ENCODE results near the gene TBC1D22A. TPM values are rescaled to one million over a fixed set of nuclear protein-coding genes. Genes with fewer than 3 reads are reported as not detected.
A peak's percentile ranks its signal among the peaks of the same experiment; 100 is the strongest.
"Not testable (repeated sequence)": the region's sequence is repeated elsewhere in the genome, so short reads cannot be mapped to it uniquely, and the experiment has no call there.

The TBC1D22A gene
- polyA plus RNA-seq, 4 donors: 17.7 to 26.4 (median 21.0) TPM

DNA sequence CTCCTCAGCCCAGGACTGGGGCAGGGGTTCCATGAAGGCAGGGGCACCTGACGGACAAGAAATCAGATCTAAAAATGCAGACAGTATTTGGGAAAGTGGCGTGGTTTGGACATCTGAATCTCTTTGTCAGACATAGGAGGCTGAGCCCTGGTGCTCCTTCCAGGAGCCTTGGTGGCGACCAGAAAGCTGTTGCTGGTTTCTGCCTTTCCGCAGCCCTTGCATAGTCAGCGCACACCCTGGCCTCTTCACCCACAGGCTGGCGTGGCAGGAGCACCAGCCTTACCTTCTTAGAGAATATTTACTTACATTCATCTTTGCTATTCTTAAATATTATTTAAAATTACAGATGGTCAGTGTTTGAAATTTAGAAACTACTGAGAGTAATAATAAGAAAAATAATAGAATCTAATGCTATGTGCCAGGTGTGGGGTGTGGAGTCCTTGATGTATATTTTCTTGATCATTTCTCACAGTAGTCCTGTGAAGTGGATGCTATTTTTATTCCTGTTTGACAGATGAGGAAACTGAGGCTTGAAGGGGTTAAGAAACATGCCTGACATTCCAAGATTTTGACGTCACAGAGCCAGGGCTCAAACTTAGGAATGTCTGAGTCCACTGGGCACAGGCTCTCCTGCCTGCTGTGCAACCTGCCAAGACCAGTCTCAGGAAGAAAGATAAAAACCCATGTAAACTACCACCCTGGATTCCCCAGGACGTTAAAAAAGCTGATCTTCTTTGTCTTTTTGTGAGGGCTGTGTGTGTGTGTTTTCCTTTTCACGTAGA, 51.6 kb downstream of the TBC1D22A start:
- Histone ChIP-seq H3K27me3 (ENCODE audit: control insufficient read depth in 3 of 3, insufficient read depth in 3 of 3, low read length in 3 of 3) (no peaks in the 10 kb centered on the region), H3K27ac (ENCODE audit: low read depth in 1 of 3, low read length in 2 of 3) (peak overlapping the region in 2 of 3 donors; percentile 50 to 76), H3K4me1 (ENCODE audit: control insufficient read depth in 3 of 3, insufficient read depth in 2 of 3, low read depth in 1 of 3, low read length in 2 of 3) (peaks cover 0 to 18% (median 0%) of the 10 kb centered on the region in 3 donors), H3K4me3 (ENCODE audit: low read depth in 1 of 3, low read length in 3 of 3) (no peak overlapping the region), H3K9me3 (ENCODE audit: control insufficient read depth in 2 of 2, insufficient read depth in 1 of 2, low read depth in 1 of 2, low read length in 1 of 2) (no peaks in the 10 kb centered on the region), H3K36me3 (ENCODE audit: control insufficient read depth in 3 of 3, insufficient read depth in 2 of 3, low read depth in 1 of 3, low read length in 3 of 3) (peaks cover 0 to 23% (median 5%) of the 10 kb centered on the region in 3 donors)
- FAIRE-seq (no peak), DNase-seq (peak in 1 of 2 donors; percentile 51)
- 74 to 85% (median 78%) methylated on average over 9 of the region's 9 CpGs for WGBS, 3 donors

DNA sequence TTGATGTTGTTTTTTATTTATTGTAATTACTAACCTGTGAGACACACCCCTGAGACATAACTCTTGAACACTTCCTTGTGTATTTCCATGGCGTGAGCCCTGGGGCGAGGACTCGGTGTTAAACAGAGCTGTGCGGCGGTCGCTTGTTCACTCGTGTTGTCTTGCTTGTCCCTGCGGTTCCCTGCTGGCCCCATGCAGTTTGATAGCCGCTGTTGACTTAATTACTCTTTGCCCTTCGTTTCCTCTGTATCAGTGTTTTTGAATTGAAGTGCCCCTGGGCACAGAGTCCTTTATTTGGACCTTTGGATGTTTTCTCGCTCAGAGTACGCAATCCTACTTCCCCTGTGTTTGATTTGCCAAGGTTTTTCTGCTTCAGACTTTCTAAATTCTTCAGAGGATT, 52.7 kb downstream of the TBC1D22A start:
- DNase-seq: peak; percentile 80 to 96
- peaks cover 0 to 18% (median 0%) of the 10 kb centered on the region in 3 donors for H3K4me1 ChIP-seq (ENCODE audit: control insufficient read depth in 3 of 3, insufficient read depth in 2 of 3, low read depth in 1 of 3, low read length in 2 of 3)
- WGBS, 3 donors: 19 to 68% (median 42%) methylated on average over 12 of the region's 12 CpGs
- H3K27ac ChIP-seq (ENCODE audit: low read depth in 1 of 3, low read length in 2 of 3): peak overlapping the region; percentile 52 to 78 (median 76)
- no peaks in the 10 kb centered on the region for H3K9me3 ChIP-seq (ENCODE audit: control insufficient read depth in 2 of 2, insufficient read depth in 1 of 2, low read depth in 1 of 2, low read length in 1 of 2)
- no peak for FAIRE-seq
- H3K27me3 ChIP-seq (ENCODE audit: control insufficient read depth in 3 of 3, insufficient read depth in 3 of 3, low read length in 3 of 3): no peaks in the 10 kb centered on the region
- H3K36me3 ChIP-seq (ENCODE audit: control insufficient read depth in 3 of 3, insufficient read depth in 2 of 3, low read depth in 1 of 3, low read length in 3 of 3): peaks cover 0 to 17% (median 2%) of the 10 kb centered on the region in 3 donors
- no peak overlapping the region for H3K4me3 ChIP-seq (ENCODE audit: low read depth in 1 of 3, low read length in 3 of 3)

DNA sequence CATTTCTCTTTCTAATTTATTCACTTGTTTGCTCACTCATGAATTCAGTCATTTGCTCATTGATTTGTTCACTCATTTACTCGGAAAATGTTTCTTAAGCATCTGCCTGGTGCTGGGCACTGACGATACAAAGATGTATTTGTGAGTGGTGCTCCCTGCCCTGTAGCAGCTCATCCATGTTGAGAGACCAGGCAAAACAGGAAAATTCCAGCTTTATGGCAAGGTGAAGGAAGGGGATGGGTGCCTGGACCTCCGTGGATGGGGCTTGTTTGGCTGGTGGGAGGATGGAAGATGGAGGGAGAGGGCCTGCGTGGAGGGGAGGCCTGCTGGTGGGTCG, 53.1 kb downstream of the TBC1D22A start:
- Histone ChIP-seq H3K4me3 (ENCODE audit: low read depth in 1 of 3, low read length in 3 of 3) (no peak overlapping the region), H3K27ac (ENCODE audit: low read depth in 1 of 3, low read length in 2 of 3) (peak overlapping the region; percentile 39 to 78 (median 76)), H3K36me3 (ENCODE audit: control insufficient read depth in 3 of 3, insufficient read depth in 2 of 3, low read depth in 1 of 3, low read length in 3 of 3) (peaks cover 0 to 17% (median 1%) of the 10 kb centered on the region in 3 donors), H3K27me3 (ENCODE audit: control insufficient read depth in 3 of 3, insufficient read depth in 3 of 3, low read length in 3 of 3) (no peaks in the 10 kb centered on the region), H3K9me3 (ENCODE audit: control insufficient read depth in 2 of 2, insufficient read depth in 1 of 2, low read depth in 1 of 2, low read length in 1 of 2) (no peaks in the 10 kb centered on the region), H3K4me1 (ENCODE audit: control insufficient read depth in 3 of 3, insufficient read depth in 2 of 3, low read depth in 1 of 3, low read length in 2 of 3) (peaks cover 0 to 18% (median 0%) of the 10 kb centered on the region in 3 donors)
- DNase-seq (no peak), FAIRE-seq (no peak)
- WGBS, 3 donors: 33 to 73% (median 61%) methylated on average over 5 of the region's 5 CpGs

DNA sequence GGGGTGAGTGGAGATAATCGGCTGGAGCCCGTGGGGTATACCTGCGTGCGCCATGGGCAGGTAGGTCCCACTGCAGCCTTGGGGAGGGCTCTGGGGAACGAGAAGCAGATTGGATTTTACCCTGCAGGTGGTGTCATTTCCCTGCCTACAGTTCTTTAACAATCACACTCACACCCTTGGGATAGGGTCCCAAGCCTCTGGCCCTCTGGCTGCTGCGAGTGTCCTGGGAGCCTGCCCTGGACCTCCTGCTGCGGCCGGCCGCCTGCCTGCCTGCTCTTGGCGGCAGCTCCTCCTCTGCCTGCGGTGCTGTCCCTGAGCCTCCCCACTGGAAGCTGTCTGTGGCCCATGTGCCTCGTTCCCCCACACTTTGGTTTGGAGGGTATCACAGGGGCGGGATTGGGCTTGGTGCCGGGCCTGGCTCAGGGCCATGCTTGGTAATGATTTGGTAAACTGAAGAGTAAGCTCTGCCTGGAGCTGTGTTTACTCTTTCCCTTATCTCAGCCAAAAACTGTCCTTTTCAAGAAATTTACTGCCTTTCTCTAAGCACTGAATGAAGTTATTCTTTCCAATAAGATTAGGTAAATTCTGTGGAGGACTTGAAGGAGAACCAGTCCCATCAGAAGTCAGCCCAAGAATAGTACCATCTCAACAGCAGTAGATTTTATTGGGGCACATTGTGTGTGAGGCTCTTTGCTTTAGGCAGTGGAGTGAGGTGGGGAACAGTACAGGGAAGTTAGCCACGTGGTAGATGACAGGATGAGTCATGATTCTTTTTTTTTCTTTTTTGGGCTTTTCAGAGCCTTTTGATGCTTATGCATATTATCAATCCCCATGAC, 53.7 kb downstream of the TBC1D22A start:
- Histone ChIP-seq H3K27ac (ENCODE audit: low read depth in 1 of 3, low read length in 2 of 3) (peak overlapping the region; percentile 39 to 78 (median 76)), H3K4me3 (ENCODE audit: low read depth in 1 of 3, low read length in 3 of 3) (no peak overlapping the region), H3K4me1 (ENCODE audit: control insufficient read depth in 3 of 3, insufficient read depth in 2 of 3, low read depth in 1 of 3, low read length in 2 of 3) (peaks cover 0 to 18% (median 0%) of the 10 kb centered on the region in 3 donors), H3K36me3 (ENCODE audit: control insufficient read depth in 3 of 3, insufficient read depth in 2 of 3, low read depth in 1 of 3, low read length in 3 of 3) (peaks cover 0 to 12% (median 0%) of the 10 kb centered on the region in 3 donors), H3K9me3 (ENCODE audit: control insufficient read depth in 2 of 2, insufficient read depth in 1 of 2, low read depth in 1 of 2, low read length in 1 of 2) (no peaks in the 10 kb centered on the region), H3K27me3 (ENCODE audit: control insufficient read depth in 3 of 3, insufficient read depth in 3 of 3, low read length in 3 of 3) (no peaks in the 10 kb centered on the region)
- FAIRE-seq: no peak
- DNase-seq: peak in 1 of 2 donors; percentile 24
- 30 to 60% (median 52%) methylated on average over 15 of the region's 15 CpGs for WGBS, 3 donors

DNA sequence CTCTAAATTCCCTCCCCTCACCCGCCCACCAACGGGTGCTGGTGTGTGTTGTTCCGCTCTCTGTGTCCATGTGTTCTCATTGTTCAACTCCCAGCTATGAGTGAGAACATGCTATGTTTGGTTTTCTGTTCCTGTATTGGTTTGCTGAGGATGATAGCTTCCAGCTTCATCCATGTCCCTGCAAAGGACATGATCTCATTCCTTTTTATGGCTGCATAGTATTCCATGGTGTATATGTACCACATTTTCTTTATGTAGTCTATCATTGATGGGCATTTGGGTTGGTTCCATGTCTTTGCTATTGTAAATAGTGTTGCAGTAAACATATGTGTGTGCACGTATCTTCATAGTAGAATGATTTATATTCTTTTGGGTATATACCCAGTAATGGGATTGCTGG, 54.9 kb downstream of the TBC1D22A start:
- 95 to 99% (median 99%) methylated on average over 4 of the region's 4 CpGs for WGBS, 3 donors
- not testable (repeated sequence) for H3K4me3 ChIP-seq (ENCODE audit: low read depth in 1 of 3, low read length in 3 of 3); H3K9me3 ChIP-seq (ENCODE audit: control insufficient read depth in 2 of 2, insufficient read depth in 1 of 2, low read depth in 1 of 2, low read length in 1 of 2); H3K27ac ChIP-seq (ENCODE audit: low read depth in 1 of 3, low read length in 2 of 3); DNase-seq; H3K27me3 ChIP-seq (ENCODE audit: control insufficient read depth in 3 of 3, insufficient read depth in 3 of 3, low read length in 3 of 3); FAIRE-seq
- Histone ChIP-seq H3K36me3 (ENCODE audit: control insufficient read depth in 3 of 3, insufficient read depth in 2 of 3, low read depth in 1 of 3, low read length in 3 of 3) (peaks cover 0 to 11% (median 0%) of the 10 kb centered on the region in 3 donors), H3K4me1 (ENCODE audit: control insufficient read depth in 3 of 3, insufficient read depth in 2 of 3, low read depth in 1 of 3, low read length in 2 of 3) (peaks cover 0 to 18% (median 0%) of the 10 kb centered on the region in 3 donors)

DNA sequence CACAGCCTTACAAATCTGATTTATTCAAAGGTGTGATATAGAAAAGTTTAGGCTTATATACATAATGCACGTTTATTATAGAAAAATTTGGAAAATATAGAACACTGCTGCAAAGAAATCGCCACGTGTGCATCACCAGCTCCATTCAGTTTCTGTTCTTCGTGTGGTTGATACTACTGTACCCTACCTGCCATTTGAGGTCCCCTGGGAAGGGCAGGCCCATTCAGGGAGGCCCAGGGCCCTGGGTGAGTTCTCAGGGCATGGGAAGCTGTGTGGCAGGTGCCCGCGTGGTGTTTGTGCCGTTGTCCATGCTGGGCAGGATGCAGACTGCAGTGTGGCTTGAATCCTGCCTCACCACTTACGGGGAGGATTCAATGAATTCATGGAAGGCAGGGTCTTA, 60.8 kb downstream of the TBC1D22A start:
- H3K27me3 ChIP-seq (ENCODE audit: control insufficient read depth in 3 of 3, insufficient read depth in 3 of 3, low read length in 3 of 3): no peaks in the 10 kb centered on the region
- H3K36me3 ChIP-seq (ENCODE audit: control insufficient read depth in 3 of 3, insufficient read depth in 2 of 3, low read depth in 1 of 3, low read length in 3 of 3): peaks cover 0 to 28% (median 0%) of the 10 kb centered on the region in 3 donors
- FAIRE-seq: no peak
- no peaks in the 10 kb centered on the region for H3K4me1 ChIP-seq (ENCODE audit: control insufficient read depth in 3 of 3, insufficient read depth in 2 of 3, low read depth in 1 of 3, low read length in 2 of 3)
- no peak overlapping the region for H3K27ac ChIP-seq (ENCODE audit: low read depth in 1 of 3, low read length in 2 of 3)
- 96 to 97% (median 96%) methylated on average over 8 of the region's 8 CpGs for WGBS, 3 donors
- H3K9me3 ChIP-seq (ENCODE audit: control insufficient read depth in 2 of 2, insufficient read depth in 1 of 2, low read depth in 1 of 2, low read length in 1 of 2): no peaks in the 10 kb centered on the region
- no peak for DNase-seq
- no peak overlapping the region for H3K4me3 ChIP-seq (ENCODE audit: low read depth in 1 of 3, low read length in 3 of 3)

DNA sequence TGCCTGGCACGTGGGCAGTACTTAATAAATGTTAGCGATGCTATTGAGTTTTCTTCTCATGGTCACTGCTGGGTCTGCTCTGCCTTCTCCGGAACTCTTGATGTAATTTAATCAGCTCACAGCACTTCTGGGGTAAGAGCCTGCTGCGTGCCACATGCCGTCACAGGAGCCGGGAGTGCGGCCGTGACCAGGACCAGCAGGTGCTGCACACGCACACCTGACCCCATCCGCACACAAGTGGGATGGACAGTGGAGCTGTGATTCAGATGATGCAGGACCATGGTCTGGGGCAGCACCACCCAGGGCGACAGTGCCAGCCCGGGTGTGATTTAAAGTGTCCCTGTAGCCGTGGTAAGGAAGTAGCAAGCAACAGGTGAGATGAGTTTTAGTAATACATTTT, 61.2 kb downstream of the TBC1D22A start:
- DNase-seq (no peak), FAIRE-seq (no peak)
- no peaks in the 10 kb centered on the region for H3K4me1 ChIP-seq (ENCODE audit: control insufficient read depth in 3 of 3, insufficient read depth in 2 of 3, low read depth in 1 of 3, low read length in 2 of 3)
- peaks cover 0 to 32% (median 0%) of the 10 kb centered on the region in 3 donors for H3K36me3 ChIP-seq (ENCODE audit: control insufficient read depth in 3 of 3, insufficient read depth in 2 of 3, low read depth in 1 of 3, low read length in 3 of 3)
- WGBS, 3 donors: 94 to 95% (median 95%) methylated on average over 13 of the region's 13 CpGs
- H3K27me3 ChIP-seq (ENCODE audit: control insufficient read depth in 3 of 3, insufficient read depth in 3 of 3, low read length in 3 of 3): no peaks in the 10 kb centered on the region
- H3K9me3 ChIP-seq (ENCODE audit: control insufficient read depth in 2 of 2, insufficient read depth in 1 of 2, low read depth in 1 of 2, low read length in 1 of 2): no peaks in the 10 kb centered on the region
- no peak overlapping the region for H3K27ac ChIP-seq (ENCODE audit: low read depth in 1 of 3, low read length in 2 of 3)
- no peak overlapping the region for H3K4me3 ChIP-seq (ENCODE audit: low read depth in 1 of 3, low read length in 3 of 3)

DNA sequence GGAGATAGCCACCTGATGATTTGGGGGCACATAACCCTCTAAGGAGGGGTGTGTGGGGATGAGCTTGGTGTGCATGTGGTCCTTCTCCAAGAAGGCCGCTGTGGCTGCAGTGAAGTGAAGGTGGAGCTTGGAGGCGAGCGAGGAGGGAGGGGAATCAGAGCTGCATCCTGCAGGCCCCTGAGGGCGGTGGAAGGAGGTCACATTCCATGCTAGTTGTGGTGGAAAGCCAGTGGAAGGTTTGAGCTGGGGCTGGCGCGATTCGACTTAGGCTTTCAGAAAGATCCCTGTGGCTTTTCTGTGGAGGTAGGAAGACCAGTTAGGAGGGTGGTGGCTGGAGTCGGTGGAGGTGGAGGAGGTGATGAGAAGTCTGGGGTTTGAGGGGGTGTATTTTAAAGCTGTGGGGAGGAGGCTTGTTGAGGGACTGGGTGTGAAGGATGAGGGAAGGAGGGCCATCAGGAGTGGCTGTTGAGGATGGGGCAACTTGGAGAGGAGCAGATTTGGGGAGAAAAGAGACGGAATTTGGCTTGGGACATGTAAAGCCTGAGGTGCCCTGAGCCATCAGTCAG, 62.0 kb downstream of the TBC1D22A start:
- Histone ChIP-seq H3K36me3 (ENCODE audit: control insufficient read depth in 3 of 3, insufficient read depth in 2 of 3, low read depth in 1 of 3, low read length in 3 of 3) (peaks cover 0 to 33% (median 0%) of the 10 kb centered on the region in 3 donors), H3K4me3 (ENCODE audit: low read depth in 1 of 3, low read length in 3 of 3) (no peak overlapping the region), H3K4me1 (ENCODE audit: control insufficient read depth in 3 of 3, insufficient read depth in 2 of 3, low read depth in 1 of 3, low read length in 2 of 3) (peaks cover 0 to 4% (median 0%) of the 10 kb centered on the region in 3 donors), H3K27ac (ENCODE audit: low read depth in 1 of 3, low read length in 2 of 3) (no peak overlapping the region), H3K9me3 (ENCODE audit: control insufficient read depth in 2 of 2, insufficient read depth in 1 of 2, low read depth in 1 of 2, low read length in 1 of 2) (no peaks in the 10 kb centered on the region), H3K27me3 (ENCODE audit: control insufficient read depth in 3 of 3, insufficient read depth in 3 of 3, low read length in 3 of 3) (no peaks in the 10 kb centered on the region)
- WGBS, 3 donors: 93 to 96% (median 94%) methylated on average over 9 of the region's 9 CpGs
- FAIRE-seq (no peak), DNase-seq (no peak)
